Naive thymus-derived CD4-positive, alpha-beta T cell (primary cell): Measurements from ENCODE around the gene NPY4R. TPM values are rescaled to one million over a fixed set of nuclear protein-coding genes. Genes with fewer than 3 reads are reported as not detected.
"Not testable (repeated sequence)": the region's sequence is repeated elsewhere in the genome, so short reads cannot be mapped to it uniquely, and the experiment has no call there.

ENCODE experiments used
- ATAC-seq: fragments of 150-1000 bp; cut with Tn5 transposase; 2 replicates; pipeline ENCODE4 v1.10.0; 2021; ENCODE audit warnings: mild to moderate bottlenecking, moderate library complexity
- CTCF ChIA-PET: fragments of 350-600 bp; sonication (Branson Sonifier 250); formaldehyde crosslinking; loops from one replicate; lab custom pipeline; 2021; ENCODE audit warnings: antibody characterized with exemption; lab: Charles Lee
- POLR2A ChIA-PET: fragments of 350-600 bp; sonication (Branson Sonifier 250); formaldehyde crosslinking; loops from one replicate; lab custom pipeline; 2021; ENCODE audit warnings: antibody characterized with exemption, inconsistent platforms; lab: Charles Lee
- DNase-seq, 9 donors: peaks; one replicate each; pipeline versions ENCODE4 v3.0.0 to v3.0.0-alpha.2; 2020 to 2022; ENCODE audit warnings: mixed read lengths in 1 of 9
- H3K27ac ChIP-seq: one replicate; pipeline ENCODE4 v1.7.0; 2013; ENCODE audit warnings: mild to moderate bottlenecking, low read depth, low read length, moderate library complexity
- H3K27me3 ChIP-seq, 2 donors: one replicate each; pipeline ENCODE4 v1.7.0; 2013; ENCODE audit warnings: low read length in 2 of 2, mild to moderate bottlenecking in 2 of 2, moderate library complexity in 2 of 2; ENCODE audit not compliant: control insufficient read depth in 2 of 2, insufficient read depth in 2 of 2
- H3K36me3 ChIP-seq, 3 experiments: 1 replicate in 2 of 3; 2 replicates in 1 of 3; pipeline ENCODE4 v1.7.0; 2013; ENCODE audit warnings: low read length in 3 of 3, mild to moderate bottlenecking in 3 of 3, moderate library complexity in 1 of 3; ENCODE audit not compliant: insufficient read depth in 3 of 3, control insufficient read depth in 2 of 3
- H3K4me1 ChIP-seq, 2 donors: one replicate each; pipeline ENCODE4 v1.7.0; 2013; ENCODE audit warnings: low read length in 2 of 2, mild to moderate bottlenecking in 2 of 2, moderate library complexity in 1 of 2; ENCODE audit not compliant: control insufficient read depth in 2 of 2, insufficient read depth in 2 of 2
- H3K4me3 ChIP-seq: 2 replicates; pipeline ENCODE4 v1.7.0; 2013; ENCODE audit warnings: mild to moderate bottlenecking, low read length
- H3K9me3 ChIP-seq, 3 experiments: 1 replicate in 2 of 3; 2 replicates in 1 of 3; pipeline ENCODE4 v1.7.0; 2013; ENCODE audit warnings: low read length in 3 of 3; ENCODE audit not compliant: control insufficient read depth in 2 of 3
- H3K27ac Mint-ChIP-seq, 9 donors: one replicate each; pipeline ENCODE4 v1.8.0; 2020 to 2022; ENCODE audit warnings: mixed read lengths in 9 of 9, mild to moderate bottlenecking in 8 of 9, moderate library complexity in 5 of 9, inconsistent platforms in 2 of 9
- H3K27me3 Mint-ChIP-seq, 5 donors: one replicate each; pipeline ENCODE4 v1.8.0; 2021 to 2022; ENCODE audit warnings: mixed read lengths in 5 of 5, mild to moderate bottlenecking in 1 of 5
- H3K36me3 Mint-ChIP-seq, 5 donors: one replicate each; pipeline ENCODE4 v1.8.0; 2020 to 2022; ENCODE audit warnings: mixed read lengths in 5 of 5, mild to moderate bottlenecking in 3 of 5, inconsistent platforms in 1 of 5
- H3K4me1 Mint-ChIP-seq, 7 donors: one replicate each; pipeline ENCODE4 v1.8.0; 2020 to 2022; ENCODE audit warnings: mixed read lengths in 7 of 7, mild to moderate bottlenecking in 3 of 7, inconsistent platforms in 1 of 7
- H3K4me3 Mint-ChIP-seq, 10 donors: one replicate each; pipeline ENCODE4 v1.8.0; 2020 to 2022; ENCODE audit warnings: mild to moderate bottlenecking in 10 of 10, mixed read lengths in 10 of 10, moderate library complexity in 6 of 10, inconsistent platforms in 2 of 10
- H3K9me3 Mint-ChIP-seq, 11 donors: one replicate each; pipeline ENCODE4 v1.8.0; 2020 to 2022; ENCODE audit warnings: mixed read lengths in 11 of 11, mild to moderate bottlenecking in 4 of 11, inconsistent platforms in 1 of 11, moderate library complexity in 1 of 11
- intact Hi-C, 2 donors: fragments of 100-400 bp; cut with micrococcal nuclease; formaldehyde crosslinking; loops; one replicate each; pipeline ENCODE4 v1.15.1; 2023
- polyA plus RNA-seq, 2 donors: library from polyadenylated mRNA; unstranded; fragments of 300-500 nt; fragmentation: Illumina TruSeq; gene quantifications; one replicate each; pipeline ENCODE4 v1.2.3, GENCODE V29; 2021
- total RNA-seq, 6 experiments: library from RNA in 5 of 6; stranded (reverse) in 5 of 6; gene quantifications; 1 replicate in 5 of 6; 2 replicates in 1 of 6; pipeline ENCODE4 v1.2.3 and lab custom pipeline; 2021 to 2026

Gene NPY4R
- total and polyA plus RNA-seq, 7 experiments from 2014 or later, result not detected

DNA sequence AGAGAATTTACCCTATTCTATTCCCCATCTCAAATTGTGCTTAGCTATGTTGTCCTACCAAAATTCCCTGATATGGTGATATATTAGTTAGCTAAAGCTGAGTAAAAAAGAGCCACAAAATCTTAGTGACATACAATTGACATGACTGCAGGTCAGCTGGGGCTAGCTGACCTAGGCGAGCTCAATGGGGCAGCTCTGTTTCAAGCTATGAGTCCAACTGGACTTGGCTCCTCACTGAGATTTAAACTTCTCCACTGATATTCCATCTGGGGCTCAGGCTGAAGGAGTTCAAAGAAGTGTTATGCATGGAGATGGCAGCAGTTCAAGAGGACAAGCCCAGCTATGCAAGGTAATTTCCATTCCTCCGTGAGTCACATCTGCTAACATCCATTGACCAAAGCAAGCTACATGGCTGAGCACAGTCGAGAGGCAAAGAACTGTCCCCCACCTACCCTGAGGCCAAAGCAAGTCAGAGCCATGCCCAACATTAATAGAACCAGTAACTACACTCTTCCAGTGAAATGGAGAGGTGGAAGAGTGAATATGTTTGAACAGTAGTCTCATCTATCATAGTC lies 9.1 kb upstream of the NPY4R start:
- H3K4me1 Mint-ChIP-seq, CTCF ChIA-PET, POLR2A ChIA-PET, H3K36me3 Mint-ChIP-seq, DNase-seq, H3K27ac Mint-ChIP-seq, H3K9me3 Mint-ChIP-seq, ATAC-seq, H3K27me3 Mint-ChIP-seq, H3K27me3 ChIP-seq, H3K4me3 ChIP-seq, H3K9me3 ChIP-seq, H3K4me1 ChIP-seq, H3K36me3 ChIP-seq, H3K27ac ChIP-seq, intact Hi-C loops, H3K4me3 Mint-ChIP-seq: not testable (repeated sequence)

GRCh38 chr10:46473758-46474157 lies 8.0 kb upstream of the NPY4R start:
- H3K27ac Mint-ChIP-seq, H3K9me3 ChIP-seq, H3K4me1 Mint-ChIP-seq, ATAC-seq, H3K27me3 Mint-ChIP-seq, H3K27ac ChIP-seq, DNase-seq, H3K36me3 Mint-ChIP-seq, POLR2A ChIA-PET, H3K4me3 Mint-ChIP-seq, H3K4me1 ChIP-seq, H3K36me3 ChIP-seq, H3K4me3 ChIP-seq, H3K9me3 Mint-ChIP-seq, intact Hi-C loops, H3K27me3 ChIP-seq, CTCF ChIA-PET: not testable (repeated sequence)

DNA sequence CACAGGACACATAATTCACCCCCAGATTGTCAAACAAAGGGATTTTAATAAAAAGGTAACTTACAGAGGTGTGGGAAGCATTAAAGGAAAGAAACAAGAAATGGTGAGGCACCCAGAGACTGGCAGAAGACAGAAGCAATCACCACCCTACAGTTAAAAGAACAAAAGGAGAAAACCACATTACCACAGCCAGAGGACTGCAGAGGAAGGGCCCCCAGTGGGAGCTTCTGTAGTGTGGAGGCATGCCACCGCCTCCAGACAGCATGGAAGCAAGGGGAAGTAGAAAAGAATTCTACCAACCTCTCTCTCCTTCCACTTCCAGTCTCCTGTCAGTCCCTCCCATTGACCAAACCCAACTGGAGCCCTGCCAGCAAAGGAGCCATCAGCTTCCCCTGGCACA lies 4.4 kb upstream of the NPY4R start:
- intact Hi-C loops, H3K4me3 Mint-ChIP-seq, H3K27ac Mint-ChIP-seq, H3K36me3 Mint-ChIP-seq, CTCF ChIA-PET, H3K36me3 ChIP-seq, H3K4me3 ChIP-seq, H3K9me3 ChIP-seq, H3K4me1 ChIP-seq, H3K27me3 ChIP-seq, H3K27ac ChIP-seq, H3K4me1 Mint-ChIP-seq, ATAC-seq, POLR2A ChIA-PET, H3K9me3 Mint-ChIP-seq, H3K27me3 Mint-ChIP-seq, DNase-seq: not testable (repeated sequence)

DNA sequence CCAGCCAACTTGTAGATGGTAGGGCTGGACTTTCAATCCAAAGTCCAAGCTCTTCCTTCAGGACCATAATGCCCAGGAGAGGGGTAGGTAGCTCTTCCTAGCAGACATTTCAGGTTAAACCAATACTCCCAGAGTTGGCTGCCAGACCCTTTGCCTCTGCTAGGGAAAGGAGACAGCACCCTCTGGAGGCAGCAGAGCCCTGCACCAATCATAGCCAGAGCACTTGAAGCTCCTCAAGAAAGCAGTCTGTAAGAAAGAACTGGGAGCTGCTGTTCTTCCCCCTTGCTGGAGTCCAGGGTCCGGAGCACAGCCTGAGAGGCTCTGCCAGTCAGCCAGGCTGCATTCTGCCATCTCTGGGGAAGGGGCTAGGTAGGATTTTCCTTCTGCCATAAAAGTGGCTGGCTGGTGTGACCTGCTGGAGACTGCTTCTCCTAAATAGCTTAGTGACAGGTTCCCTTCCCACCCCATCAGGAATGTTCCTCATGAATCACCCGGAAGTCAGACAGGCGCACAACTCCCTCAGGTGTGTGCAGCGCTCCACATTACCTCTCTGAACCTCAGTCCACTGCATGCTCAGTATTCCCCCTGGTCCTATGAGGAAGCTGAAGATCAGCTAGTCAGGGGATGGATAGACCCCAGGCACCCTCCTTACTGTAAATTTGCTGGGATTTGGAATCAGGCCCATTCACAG lies 2.5 kb upstream of the NPY4R start:
- H3K9me3 Mint-ChIP-seq, H3K4me3 Mint-ChIP-seq, H3K27me3 Mint-ChIP-seq, H3K4me3 ChIP-seq, H3K27me3 ChIP-seq, intact Hi-C loops, H3K4me1 ChIP-seq, H3K4me1 Mint-ChIP-seq, H3K9me3 ChIP-seq, CTCF ChIA-PET, H3K27ac ChIP-seq, ATAC-seq, H3K36me3 ChIP-seq, POLR2A ChIA-PET, DNase-seq, H3K27ac Mint-ChIP-seq, H3K36me3 Mint-ChIP-seq: not testable (repeated sequence)

GRCh38 chr10:46463608-46464007 lies 2.1 kb downstream of the NPY4R start:
- H3K27me3 ChIP-seq, H3K36me3 Mint-ChIP-seq, H3K4me3 Mint-ChIP-seq, H3K27ac Mint-ChIP-seq, H3K27me3 Mint-ChIP-seq, H3K4me3 ChIP-seq, H3K9me3 Mint-ChIP-seq, intact Hi-C loops, H3K27ac ChIP-seq, H3K4me1 ChIP-seq, H3K4me1 Mint-ChIP-seq, CTCF ChIA-PET, H3K36me3 ChIP-seq, H3K9me3 ChIP-seq, POLR2A ChIA-PET, ATAC-seq, DNase-seq: not testable (repeated sequence)

GRCh38 chr10:46462276-46462675 lies 3.5 kb downstream of the NPY4R start:
- H3K36me3 Mint-ChIP-seq, H3K9me3 ChIP-seq, intact Hi-C loops, H3K27me3 ChIP-seq, H3K9me3 Mint-ChIP-seq, DNase-seq, H3K4me3 Mint-ChIP-seq, H3K4me3 ChIP-seq, H3K27me3 Mint-ChIP-seq, H3K4me1 ChIP-seq, H3K27ac Mint-ChIP-seq, H3K36me3 ChIP-seq, ATAC-seq, H3K4me1 Mint-ChIP-seq, POLR2A ChIA-PET, H3K27ac ChIP-seq, CTCF ChIA-PET: not testable (repeated sequence)

DNA sequence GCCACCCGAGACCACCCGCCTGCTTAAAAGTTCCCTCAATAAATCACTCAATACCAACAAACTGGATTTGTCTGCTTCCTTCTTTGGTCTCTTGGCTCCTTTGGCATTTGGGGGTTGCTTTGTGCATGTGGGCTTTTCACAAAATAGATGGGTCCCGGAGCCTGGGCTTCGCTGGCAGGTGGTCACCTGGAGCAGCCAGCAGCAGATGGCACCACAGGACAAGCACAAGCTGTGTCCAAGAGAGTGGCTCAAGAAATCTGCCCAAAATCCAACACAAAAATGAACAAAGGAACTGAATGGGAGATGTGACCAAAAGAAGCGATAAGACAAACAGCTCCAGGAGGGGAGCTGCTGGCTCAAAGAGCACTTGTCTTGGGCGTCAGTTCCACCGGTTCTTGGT lies 6.2 kb downstream of the NPY4R start:
- POLR2A ChIA-PET, H3K27ac Mint-ChIP-seq, H3K9me3 ChIP-seq, intact Hi-C loops, ATAC-seq, CTCF ChIA-PET, H3K27me3 Mint-ChIP-seq, H3K4me1 ChIP-seq, H3K4me3 Mint-ChIP-seq, H3K4me3 ChIP-seq, H3K27me3 ChIP-seq, H3K4me1 Mint-ChIP-seq, H3K27ac ChIP-seq, H3K36me3 ChIP-seq, DNase-seq, H3K9me3 Mint-ChIP-seq, H3K36me3 Mint-ChIP-seq: not testable (repeated sequence)
